COLO829 (cell line): ENCODE measurements around the gene TNNT1.

Experiments used
- DNase-seq: peaks from one replicate; pipeline ENCODE4 v3.0.0; 2012; ENCODE audit warnings: low spot score

TNNT1 gene

DNA sequence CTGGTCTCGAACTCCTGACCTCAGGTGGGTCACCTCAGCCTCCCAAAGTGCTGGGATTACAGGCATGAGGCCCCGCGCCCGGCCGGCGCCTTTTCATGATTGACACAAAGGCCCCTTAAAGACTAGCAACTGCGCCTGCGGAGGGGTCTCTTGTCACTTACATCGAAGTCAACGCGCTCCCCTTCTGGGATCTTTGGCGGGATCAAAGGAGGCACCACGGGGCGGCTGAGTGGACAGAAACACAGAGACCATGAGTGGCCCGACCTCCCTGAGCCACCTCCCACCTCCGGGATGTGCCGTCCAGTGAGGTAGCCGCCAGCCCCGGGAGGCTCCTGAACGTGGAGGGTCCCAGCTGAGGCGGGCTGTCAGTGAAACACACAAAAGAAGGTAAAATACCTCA, 7.3 kb downstream of the TNNT1 start:
- no peak for DNase-seq

DNA sequence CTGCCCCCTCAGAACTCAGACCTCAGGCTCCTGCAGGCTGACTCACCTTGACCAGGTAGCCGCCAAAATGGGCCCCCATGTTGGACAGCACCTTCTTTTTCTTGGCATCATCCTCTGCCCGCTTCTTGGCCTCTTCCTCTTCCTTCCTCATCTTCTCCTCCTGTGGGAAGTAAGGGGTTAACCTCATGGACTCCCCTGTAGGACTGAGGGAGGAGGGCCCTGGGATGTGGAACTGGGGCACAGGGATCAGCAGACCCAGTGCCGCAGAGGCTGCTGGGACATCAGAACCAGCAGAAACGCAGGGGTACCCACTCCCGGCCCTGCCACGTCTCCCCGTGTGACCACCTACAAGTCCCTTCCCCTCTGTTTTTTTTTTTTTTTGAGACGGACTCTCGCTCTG, 11.1 kb downstream of the TNNT1 start:
- no peak for DNase-seq

DNA sequence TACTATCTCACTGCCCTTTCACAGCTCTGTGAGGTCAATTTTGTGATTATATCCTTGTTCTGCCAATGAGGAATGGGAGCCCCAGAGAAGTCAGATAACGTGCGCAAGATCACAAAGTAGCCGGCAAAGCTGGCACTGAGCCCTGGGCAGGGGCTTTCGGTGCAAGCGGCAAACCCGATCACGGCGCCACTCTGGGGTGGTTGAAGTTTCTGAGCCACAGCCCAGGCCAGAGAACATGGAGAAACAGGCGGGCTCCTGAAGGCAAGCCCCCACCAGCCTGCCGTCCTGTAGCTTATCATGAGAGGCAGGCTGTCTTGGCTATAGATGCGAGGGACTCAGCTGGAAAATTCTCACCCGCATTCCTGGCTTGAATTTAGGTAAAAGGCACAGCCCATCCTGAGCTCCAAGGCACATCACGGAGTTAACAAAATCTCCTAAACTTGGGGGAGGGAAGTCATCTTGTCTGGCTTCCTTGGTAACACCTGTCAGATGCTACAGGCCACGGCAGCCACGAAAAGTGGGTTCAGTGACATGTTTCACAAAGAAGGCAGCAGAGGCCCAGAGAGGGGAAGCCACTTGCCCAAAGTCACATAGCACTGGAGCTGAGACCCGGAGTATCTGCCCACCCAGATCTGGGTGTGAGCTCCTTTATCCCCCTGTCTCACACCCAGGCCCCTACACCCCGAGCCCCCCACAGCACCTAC, 12.5 kb downstream of the TNNT1 start:
- DNase-seq: no peak

DNA sequence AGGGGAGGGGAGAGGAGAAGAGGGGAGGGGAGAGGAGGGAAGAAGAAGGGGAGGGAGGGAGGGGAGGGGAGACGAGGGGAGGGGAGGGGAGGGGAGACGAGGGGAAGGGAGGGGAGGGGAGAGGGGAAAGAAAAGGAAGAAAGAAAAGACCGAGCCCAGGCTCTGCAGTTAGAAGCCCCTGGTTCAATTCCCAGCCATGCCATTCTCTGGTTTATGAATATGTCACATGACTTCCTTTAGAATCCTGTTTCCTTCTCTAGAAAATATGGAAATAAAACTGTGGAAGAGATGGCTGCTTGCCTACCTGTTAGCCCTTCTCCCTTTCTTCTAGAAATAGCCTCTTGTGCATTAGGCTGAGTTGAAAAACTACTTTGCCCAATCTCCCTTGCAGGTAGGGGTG, 14.3 kb downstream of the TNNT1 start:
- DNase-seq: no peak

DNA sequence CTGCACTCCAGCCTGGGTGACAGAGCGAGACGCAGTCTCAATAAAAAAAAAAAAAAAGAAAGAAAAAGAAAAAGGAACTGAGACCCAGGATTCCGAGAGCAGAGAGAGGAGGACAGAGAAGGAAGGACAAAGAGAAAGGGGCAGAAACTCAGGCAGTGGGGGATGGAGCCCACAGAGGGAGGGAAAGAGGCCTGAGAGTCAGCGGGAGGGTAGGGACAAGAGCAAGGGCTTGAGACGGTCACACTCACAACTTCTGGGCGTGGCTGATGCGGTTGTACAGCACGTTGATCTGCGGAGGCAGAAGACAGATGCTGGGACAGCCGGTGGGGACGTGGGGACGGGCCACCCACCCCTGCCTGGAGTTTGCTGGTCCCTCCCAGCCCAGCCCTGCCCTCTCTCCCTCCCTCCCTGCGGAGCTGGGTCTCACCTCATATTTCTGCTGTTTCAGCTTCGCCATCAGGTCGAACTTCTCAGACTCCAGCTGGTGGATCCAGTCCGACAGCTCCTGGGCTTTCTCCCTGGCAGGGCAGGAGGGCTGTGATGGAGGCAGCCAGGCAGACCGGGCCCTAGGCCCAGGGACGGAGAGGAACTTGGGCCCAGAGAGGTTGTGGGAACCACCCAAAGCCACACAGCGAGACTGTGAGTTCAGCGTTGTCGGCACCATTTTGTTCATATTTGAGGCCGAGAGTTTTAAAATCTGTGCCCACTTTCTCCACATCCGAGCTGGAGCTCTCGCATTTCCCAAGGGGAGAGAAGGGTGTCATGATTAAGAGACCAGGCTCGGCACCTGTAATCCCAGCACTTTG, 15.2 kb downstream of the TNNT1 start:
- DNase-seq: no peak

DNA sequence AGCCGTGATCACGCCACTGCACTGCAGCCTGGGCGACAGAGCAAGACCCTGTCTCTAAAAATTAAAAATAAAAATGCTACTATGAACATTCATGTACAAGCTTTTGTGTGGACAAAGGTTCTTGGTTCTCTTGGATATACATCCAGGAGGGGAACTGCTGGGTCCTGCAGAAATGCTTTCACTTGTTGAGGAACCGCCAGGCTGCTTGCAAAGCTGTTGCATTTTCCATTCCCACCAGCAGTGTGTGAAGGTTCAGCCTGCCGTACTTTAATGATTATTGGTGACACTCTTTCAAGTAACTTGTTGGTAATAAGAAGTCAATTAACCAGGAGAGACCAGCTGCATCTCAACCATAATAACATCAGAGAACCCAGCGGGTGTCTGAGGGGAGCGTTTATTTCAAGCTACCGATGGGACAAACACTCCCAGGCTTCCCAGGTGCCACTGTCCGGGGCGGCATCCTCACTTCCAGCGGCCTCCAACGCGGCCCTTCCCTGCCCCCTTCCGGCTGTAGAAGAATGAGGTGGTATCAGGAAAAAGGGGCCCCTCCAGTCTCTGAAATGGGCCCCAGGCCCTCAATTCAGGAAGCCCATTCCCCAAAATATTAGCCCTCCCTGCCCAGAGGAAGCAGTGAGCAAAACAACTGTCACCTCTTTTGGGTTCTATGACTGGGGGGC, 16.4 kb downstream of the TNNT1 start:
- no peak for DNase-seq

DNA sequence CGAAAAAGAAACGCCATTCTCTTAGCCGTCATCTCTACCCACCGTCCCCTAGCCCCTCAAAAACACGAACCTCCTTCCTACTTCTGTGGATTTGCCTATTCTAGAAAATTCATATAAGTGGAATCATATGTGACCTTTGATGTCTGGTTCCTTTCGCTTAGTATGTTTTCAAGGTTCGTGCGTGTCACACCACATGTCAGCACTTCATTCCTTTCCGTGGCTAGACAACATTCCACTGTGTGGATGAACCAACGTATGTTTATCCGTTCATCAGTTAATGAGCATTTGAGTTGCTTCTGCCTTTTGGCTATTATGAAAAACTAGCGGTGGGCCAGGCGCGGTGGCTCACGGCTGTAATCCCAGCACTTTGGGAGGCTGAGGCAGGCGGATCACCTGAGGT, 17.6 kb downstream of the TNNT1 start:
- no peak for DNase-seq

DNA sequence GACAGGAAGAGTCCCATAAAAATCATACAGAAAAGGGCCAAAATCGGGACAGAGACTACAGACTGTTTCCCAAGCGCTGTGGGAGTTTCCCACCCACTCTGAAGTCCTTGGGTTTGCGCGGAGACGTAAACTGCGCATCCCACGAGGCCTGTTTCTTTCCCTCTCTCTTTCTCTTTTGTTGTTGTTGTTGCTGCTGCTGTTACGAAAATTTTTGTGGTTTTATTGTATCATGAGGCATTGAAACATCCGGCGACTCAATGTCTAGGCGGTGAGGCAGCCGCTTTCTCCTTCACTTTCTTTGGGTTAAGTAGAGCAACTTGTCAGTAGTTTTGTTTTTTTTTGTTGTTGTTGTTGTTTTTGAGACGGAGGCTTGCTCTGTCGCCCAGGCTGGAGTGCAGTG, 30.0 kb downstream of the TNNT1 start:
- DNase-seq: no peak

DNA sequence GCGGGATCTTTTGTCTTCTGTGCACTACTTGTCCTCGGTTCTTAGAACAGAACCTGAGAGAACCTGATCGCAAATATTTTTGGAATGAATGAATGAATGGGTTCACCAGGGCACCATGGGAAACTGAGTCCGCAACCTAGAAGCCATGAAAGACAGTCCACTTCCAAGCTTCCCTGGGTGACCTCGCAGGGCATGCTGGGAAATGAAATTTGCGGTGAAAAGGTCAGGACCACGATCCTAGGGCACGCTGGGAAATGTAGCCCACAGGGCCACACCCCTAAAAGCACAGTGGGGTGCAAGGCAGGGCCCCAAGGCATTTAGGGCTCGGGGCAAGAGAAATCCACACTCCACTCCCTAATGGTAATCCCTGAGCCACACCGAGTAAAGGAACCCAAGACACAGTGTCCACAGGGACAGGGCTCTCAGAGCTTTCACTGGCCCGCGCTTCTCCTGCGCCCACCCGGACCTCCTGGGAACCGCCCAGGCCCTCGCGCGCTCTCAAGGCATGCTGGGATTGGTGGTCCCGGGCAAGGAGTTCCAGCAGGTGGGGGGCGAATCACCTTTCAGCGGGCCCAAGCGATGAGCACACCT, 30.5 kb downstream of the TNNT1 start:
- no peak for DNase-seq

DNA sequence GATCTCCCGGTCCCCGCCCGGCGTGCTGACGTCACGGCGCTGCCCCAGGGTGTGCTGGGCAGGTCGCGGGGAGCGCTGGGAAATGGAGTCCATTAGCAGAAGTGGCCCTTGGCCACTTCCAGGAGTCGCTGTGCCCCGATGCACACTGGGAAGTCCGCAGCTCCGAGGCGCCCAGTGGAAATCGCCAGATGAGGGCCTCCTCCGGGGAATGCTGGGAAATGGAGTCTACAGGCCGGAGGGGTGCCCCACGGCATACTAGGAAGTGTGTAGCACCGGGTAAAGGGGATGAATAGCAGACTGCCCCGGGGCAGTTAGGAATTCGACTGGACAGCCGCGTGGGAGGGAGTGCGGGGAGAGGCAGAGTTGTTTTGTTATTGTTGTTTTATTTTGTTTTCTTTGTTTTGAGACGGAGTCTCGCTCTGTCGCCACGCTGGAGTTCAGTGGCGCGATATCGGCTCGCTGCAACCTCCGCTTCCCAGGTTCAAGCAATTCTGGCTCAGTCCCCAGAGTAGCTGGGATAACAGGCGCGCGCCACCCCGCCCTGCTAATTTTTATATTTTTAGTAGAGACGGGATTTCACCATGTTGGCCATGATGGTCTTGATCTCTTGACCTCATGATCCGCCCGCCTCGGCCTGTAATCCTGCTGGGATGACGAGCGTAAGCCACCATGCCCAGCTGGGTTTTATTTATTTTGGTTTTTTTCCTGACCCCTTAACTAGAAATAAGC, 31.2 kb downstream of the TNNT1 start:
- peak; percentile 97 for DNase-seq

DNA sequence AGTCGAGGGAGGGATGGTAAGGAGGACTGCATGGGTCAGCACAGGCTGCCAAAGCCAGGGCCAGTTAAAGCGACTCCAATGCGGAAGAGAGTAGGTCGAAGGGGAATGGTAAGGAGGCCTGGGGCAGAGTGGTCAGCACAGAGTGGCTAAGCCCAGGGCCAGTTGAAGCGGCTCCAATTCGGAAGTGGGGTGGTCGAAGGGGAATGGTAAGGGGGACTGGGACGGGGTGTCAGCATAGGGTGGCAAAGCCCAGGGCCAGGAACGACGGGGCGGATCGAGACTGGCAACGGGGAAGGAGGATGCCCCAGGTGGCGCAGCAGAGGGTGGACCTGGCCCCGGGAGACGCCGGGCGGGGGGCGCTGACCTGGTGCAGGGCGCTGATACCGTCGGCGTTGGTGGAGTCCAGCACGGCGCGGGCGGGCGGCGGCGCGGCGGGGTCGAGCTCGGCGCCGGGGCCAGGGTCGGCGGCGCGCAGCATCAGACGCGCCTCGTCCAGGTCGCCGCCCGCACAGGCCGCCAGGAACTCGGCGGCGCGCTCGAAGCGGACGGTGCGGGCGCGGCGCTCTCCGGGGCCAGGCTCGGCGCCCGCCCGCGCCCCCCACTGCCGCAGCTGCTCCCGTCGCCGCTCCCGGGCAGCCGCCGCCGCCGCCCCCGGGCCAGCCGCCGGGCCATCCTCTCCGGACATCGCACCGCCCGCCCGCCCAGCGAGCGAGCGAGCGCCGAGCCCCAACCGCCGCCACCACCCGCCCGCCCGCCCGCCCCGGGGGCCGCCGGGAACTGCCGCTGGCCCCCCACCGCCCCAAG, 31.9 kb downstream of the TNNT1 start, which contains the start of gene PPP1R12C:
TSS of gene PPP1R12C (minus strand) at position 779 of the 804 bp plus-strand sequence. CDS start at position 685, 94 bp downstream.
- no peak for DNase-seq

DNA sequence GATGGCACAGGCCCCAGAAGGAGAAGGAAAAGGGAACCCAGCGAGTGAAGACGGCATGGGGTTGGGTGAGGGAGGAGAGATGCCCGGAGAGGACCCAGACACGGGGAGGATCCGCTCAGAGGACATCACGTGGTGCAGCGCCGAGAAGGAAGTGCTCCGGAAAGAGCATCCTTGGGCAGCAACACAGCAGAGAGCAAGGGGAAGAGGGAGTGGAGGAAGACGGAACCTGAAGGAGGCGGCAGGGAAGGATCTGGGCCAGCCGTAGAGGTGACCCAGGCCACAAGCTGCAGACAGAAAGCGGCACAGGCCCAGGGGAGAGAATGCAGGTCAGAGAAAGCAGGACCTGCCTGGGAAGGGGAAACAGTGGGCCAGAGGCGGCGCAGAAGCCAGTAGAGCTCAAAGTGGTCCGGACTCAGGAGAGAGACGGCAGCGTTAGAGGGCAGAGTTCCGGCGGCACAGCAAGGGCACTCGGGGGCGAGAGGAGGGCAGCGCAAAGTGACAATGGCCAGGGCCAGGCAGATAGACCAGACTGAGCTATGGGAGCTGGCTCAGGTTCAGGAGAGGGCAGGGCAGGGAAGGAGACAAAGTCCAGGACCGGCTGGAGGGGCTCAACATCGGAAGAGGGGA, 32.7 kb downstream of the TNNT1 start:
- DNase-seq: peak; percentile 70

DNA sequence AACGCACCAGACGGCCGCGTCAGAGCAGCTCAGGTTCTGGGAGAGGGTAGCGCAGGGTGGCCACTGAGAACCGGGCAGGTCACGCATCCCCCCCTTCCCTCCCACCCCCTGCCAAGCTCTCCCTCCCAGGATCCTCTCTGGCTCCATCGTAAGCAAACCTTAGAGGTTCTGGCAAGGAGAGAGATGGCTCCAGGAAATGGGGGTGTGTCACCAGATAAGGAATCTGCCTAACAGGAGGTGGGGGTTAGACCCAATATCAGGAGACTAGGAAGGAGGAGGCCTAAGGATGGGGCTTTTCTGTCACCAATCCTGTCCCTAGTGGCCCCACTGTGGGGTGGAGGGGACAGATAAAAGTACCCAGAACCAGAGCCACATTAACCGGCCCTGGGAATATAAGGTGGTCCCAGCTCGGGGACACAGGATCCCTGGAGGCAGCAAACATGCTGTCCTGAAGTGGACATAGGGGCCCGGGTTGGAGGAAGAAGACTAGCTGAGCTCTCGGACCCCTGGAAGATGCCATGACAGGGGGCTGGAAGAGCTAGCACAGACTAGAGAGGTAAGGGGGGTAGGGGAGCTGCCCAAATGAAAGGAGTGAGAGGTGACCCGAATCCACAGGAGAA, 33.5 kb downstream of the TNNT1 start:
- DNase-seq: no peak

DNA sequence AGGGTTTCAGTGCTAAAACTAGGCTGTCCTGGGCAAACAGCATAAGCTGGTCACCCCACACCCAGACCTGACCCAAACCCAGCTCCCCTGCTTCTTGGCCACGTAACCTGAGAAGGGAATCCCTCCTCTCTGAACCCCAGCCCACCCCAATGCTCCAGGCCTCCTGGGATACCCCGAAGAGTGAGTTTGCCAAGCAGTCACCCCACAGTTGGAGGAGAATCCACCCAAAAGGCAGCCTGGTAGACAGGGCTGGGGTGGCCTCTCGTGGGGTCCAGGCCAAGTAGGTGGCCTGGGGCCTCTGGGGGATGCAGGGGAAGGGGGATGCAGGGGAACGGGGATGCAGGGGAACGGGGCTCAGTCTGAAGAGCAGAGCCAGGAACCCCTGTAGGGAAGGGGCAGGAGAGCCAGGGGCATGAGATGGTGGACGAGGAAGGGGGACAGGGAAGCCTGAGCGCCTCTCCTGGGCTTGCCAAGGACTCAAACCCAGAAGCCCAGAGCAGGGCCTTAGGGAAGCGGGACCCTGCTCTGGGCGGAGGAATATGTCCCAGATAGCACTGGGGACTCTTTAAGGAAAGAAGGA, 34.4 kb downstream of the TNNT1 start:
- DNase-seq: no peak

DNA sequence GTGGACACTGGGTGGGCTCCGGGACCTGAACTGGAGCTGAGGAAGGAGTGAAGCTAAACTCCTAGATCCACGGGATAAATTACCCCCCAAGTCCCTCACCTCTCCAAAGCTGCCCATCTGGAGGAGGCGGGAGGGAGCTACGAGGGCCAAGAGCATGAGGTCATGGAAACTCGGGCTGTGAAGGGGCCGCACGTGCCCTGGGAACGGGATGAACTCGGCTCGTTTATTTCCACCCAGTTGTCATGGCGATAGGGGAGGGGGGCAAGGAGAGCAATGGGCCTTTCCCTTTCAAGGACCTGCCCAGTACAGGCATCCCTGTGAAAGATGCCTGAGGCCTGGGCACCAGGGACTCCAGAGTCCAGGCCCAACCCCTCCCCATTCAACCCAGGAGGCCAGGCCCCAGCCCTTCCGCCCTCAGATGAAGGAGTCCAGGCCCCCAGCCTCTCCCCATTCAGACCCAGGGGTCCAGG, 35.4 kb downstream of the TNNT1 start:
- DNase-seq: peak; percentile 51

DNA sequence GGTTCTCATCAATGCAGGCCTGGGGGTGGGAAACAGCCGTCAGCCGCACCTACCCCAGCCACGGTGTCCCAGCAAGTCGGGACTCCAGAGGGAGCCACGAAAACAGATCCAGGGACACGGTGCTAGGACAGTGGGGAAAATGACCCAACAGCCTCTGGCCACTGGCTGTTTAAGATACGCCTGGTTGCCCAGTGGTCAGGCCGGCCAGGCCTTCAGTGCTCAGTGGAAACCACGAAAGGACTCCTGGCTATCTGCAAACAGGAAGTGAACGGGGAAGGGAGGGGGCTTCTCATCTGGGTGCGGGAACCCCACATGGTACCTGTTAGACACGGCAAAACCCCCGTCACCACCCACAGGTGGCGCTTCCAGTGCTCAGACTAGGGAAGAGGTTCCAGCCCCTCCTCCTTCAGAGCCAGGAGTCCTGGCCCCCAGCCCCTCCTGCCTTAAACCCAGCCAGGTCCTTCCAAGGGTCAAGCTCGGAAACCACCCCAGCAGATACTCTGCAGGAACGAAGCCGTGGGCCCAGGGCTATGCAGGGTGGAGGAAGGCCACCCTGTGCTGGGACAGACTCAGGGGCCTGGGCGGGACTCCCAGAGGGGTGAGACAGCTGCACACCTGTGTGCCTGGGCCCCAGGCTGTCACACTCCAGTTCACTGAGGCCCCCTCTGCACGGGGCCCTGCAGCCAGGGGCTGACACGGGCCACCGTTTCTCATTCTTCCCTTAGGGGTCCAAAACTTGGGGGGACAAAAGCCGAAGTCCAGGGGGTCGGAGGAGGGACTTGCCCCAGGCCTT, 36.0 kb downstream of the TNNT1 start:
- DNase-seq: no peak

DNA sequence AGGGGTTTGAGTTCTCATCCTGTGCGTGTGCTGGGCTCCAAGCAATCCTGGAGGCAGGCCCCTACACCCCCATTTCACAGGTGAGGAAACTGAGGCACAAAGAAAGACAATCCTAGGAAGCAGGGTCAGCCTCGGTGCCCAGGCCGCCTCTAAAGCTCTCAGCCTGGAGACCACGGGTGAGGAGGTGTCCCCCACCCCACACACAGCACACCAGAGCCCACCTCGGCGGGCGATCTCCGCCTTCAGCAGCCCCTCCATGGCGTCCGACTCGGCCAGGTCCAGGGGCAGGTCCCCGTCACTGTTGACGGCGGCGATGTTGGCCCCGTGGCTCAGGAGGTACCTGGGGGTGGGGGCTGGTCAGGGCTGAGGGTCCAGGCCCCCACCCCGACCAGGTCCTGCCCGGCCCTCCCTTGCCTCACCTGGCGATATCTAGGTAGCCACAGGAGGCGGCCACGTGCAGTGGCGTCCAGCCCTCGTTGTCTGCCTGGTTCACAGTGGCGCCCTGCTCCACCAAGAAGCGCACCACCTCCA, 36.7 kb downstream of the TNNT1 start:
- no peak for DNase-seq

DNA sequence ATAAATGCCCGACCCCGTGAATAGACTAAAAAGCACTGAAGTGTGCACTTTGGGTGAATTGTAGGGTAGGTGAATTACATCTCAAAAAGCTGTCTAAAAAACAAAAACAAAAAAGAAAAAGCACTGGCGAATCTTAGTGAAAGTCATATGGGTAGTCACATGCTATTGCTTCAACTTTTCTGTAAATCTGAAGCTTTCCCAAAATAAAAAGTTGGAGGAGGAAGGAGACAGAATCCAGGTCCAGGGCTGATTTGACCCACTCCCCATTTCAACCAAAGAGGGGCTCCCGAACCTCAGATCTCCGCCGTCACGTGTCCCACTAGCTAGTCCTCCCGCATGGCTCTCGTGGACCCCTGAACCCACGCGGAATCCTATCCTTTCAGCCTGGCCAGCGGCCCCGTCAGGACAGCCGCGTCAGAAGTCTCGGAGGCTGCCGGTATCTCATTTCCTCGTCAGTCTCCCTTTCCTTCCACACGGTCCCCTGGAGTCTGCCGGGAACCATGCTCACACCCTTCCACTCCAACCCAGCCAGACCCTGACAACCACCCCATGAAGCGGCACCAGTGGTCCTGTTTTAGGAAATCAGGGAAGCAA, 37.7 kb downstream of the TNNT1 start:
- DNase-seq: no peak
